Measurements from ENCODE around the gene FAM50A. TPM values are rescaled to one million over a fixed set of nuclear protein-coding genes. Genes with fewer than 3 reads are reported as not detected.

The FAM50A gene
- total RNA-seq, 1 donor from 2014 or later, result 41.1 TPM

- no peaks in the 10 kb centered on the region for H3K9me3 ChIP-seq (replicated peaks)
- H3K27me3 ChIP-seq (ENCODE audit: low read depth), result no peaks in the 10 kb centered on the region
- H3K4me3 ChIP-seq, result peak overlapping the region; percentile 83
- peaks cover 18% of the 10 kb centered on the region for H3K36me3 ChIP-seq
- H3K27ac ChIP-seq (replicated peaks), result no peak overlapping the region
- H3K4me1 ChIP-seq, result peaks cover 31% of the 10 kb centered on the region
- no peak for TF ChIP-seq CTCF (IDR thresholded peaks at IDR 0.05; ENCODE audit: borderline replicate concordance)
- DNase-seq, result no peak
- intact Hi-C loops (cut with micrococcal nuclease), result no loop called here
Observed at GRCh38 chrX:154429711-154430110, 14.2 kb upstream of the FAM50A start.

GRCh38 chrX:154430479-154430878 is 13.5 kb upstream of the FAM50A start:
- Histone ChIP-seq H3K4me3 (no peak overlapping the region), H3K27me3 (ENCODE audit: low read depth) (no peaks in the 10 kb centered on the region), H3K9me3 (replicated peaks) (no peaks in the 10 kb centered on the region), H3K36me3 (peaks cover 20% of the 10 kb centered on the region), H3K4me1 (peaks cover 31% of the 10 kb centered on the region), H3K27ac (replicated peaks) (peak overlapping the region; percentile 40)
- TF ChIP-seq CTCF (IDR thresholded peaks at IDR 0.05; ENCODE audit: borderline replicate concordance), result no peak
- intact Hi-C loops (cut with micrococcal nuclease), result no loop called here
- DNase-seq, result no peak

- Histone ChIP-seq H3K27ac (replicated peaks) (peak overlapping the region; percentile 40), H3K27me3 (ENCODE audit: low read depth) (no peaks in the 10 kb centered on the region), H3K4me3 (no peak overlapping the region), H3K4me1 (peaks cover 31% of the 10 kb centered on the region), H3K9me3 (replicated peaks) (no peaks in the 10 kb centered on the region), H3K36me3 (peaks cover 25% of the 10 kb centered on the region)
- DNase-seq, result no peak
- intact Hi-C loops (cut with micrococcal nuclease), result no loop called here
- no peak for TF ChIP-seq CTCF (IDR thresholded peaks at IDR 0.05; ENCODE audit: borderline replicate concordance)
Observed at GRCh38 chrX:154430916-154431315, 13.0 kb upstream of the FAM50A start.

- Histone ChIP-seq H3K27ac (replicated peaks) (no peak overlapping the region), H3K4me1 (peaks cover 35% of the 10 kb centered on the region), H3K27me3 (ENCODE audit: low read depth) (no peaks in the 10 kb centered on the region), H3K4me3 (no peak overlapping the region), H3K36me3 (peaks cover 25% of the 10 kb centered on the region), H3K9me3 (replicated peaks) (no peaks in the 10 kb centered on the region)
- DNase-seq, result peak; percentile 38
- no peak for TF ChIP-seq CTCF (IDR thresholded peaks at IDR 0.05; ENCODE audit: borderline replicate concordance)
- intact Hi-C loops (cut with micrococcal nuclease), result no loop called here
Observed at GRCh38 chrX:154431341-154431740, 12.6 kb upstream of the FAM50A start.

GRCh38 chrX:154432210-154432609 is 11.7 kb upstream of the FAM50A start:
- no peaks in the 10 kb centered on the region for H3K27me3 ChIP-seq (ENCODE audit: low read depth)
- no peak overlapping the region for H3K27ac ChIP-seq (replicated peaks)
- H3K4me1 ChIP-seq, result peaks cover 36% of the 10 kb centered on the region
- no peaks in the 10 kb centered on the region for H3K9me3 ChIP-seq (replicated peaks)
- DNase-seq, result no peak
- H3K4me3 ChIP-seq, result no peak overlapping the region
- no peak for TF ChIP-seq CTCF (IDR thresholded peaks at IDR 0.05; ENCODE audit: borderline replicate concordance)
- H3K36me3 ChIP-seq, result peaks cover 25% of the 10 kb centered on the region
- intact Hi-C loops (cut with micrococcal nuclease), result no loop called here

DNA sequence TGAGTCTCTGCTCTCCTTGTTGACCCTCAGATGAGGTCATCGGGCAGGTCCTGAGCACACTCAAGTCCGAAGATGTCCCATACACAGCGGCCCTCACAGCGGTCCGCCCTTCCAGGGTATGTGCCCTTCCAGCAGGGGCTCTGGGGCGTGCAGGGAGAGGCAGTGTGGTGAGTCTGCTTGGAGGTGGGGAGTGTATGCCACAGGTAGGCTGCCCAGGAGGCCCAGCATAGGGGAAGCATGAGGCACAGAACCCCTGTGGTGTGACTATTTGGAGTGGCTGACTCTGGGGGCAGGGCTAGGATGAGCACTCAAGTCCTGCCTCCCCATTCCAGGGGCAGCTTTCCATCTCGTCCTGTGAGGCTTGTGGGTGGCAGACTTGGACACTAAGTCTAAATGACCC is 10.3 kb upstream of the FAM50A start:
- no peak for TF ChIP-seq CTCF (IDR thresholded peaks at IDR 0.05; ENCODE audit: borderline replicate concordance)
- intact Hi-C loops (cut with micrococcal nuclease), result no loop called here
- peaks cover 40% of the 10 kb centered on the region for H3K4me1 ChIP-seq
- H3K27me3 ChIP-seq (ENCODE audit: low read depth), result no peaks in the 10 kb centered on the region
- no peaks in the 10 kb centered on the region for H3K9me3 ChIP-seq (replicated peaks)
- H3K36me3 ChIP-seq, result peaks cover 25% of the 10 kb centered on the region
- DNase-seq, result no peak
- no peak overlapping the region for H3K27ac ChIP-seq (replicated peaks)
- no peak overlapping the region for H3K4me3 ChIP-seq

Data from left ventricle myocardium inferior (tissue), 1 donor.